GM19324 (cell line): Measurements from ENCODE around the gene CNGB1.
"Not testable (repeated sequence)": the region's sequence is repeated elsewhere in the genome, so short reads cannot be mapped to it uniquely, and the experiment has no call there.

Experiments
- ATAC-seq: cut with Tn5 transposase; IDR thresholded peaks from one replicate; pipeline ENCODE4 v1.9.1; 2021; ENCODE audit warnings: mild to moderate bottlenecking, moderate library complexity; ENCODE audit not compliant: unreplicated experiment, low FRiP score

CNGB1 gene

GRCh38 chr16:57871456-57871855, 99.5 kb downstream of the CNGB1 start:
- ATAC-seq = no peak

- no peak for ATAC-seq
Observed at GRCh38 chr16:57870753-57871454, 100.0 kb downstream of the CNGB1 start.

GRCh38 chr16:57868913-57869520, 101.9 kb downstream of the CNGB1 start:
- no peak for ATAC-seq

GRCh38 chr16:57867000-57867561, 103.8 kb downstream of the CNGB1 start:
- no peak for ATAC-seq

GRCh38 chr16:57866529-57866918, 104.4 kb downstream of the CNGB1 start:
- ATAC-seq = no peak

- ATAC-seq = no peak
Observed at GRCh38 chr16:57865746-57866528, 105.0 kb downstream of the CNGB1 start.

- no peak for ATAC-seq
Observed at GRCh38 chr16:57863434-57864160, 107.3 kb downstream of the CNGB1 start.

- no peak for ATAC-seq
Observed at GRCh38 chr16:57862698-57863433, 108.1 kb downstream of the CNGB1 start.

- ATAC-seq = no peak
Observed at GRCh38 chr16:57859331-57859730, 111.6 kb downstream of the CNGB1 start.

- ATAC-seq = no peak
Observed at GRCh38 chr16:57858635-57859034, 112.3 kb downstream of the CNGB1 start.

- ATAC-seq = not testable (repeated sequence)
Observed at GRCh38 chr16:57857991-57858390, 112.9 kb downstream of the CNGB1 start.

GRCh38 chr16:57855188-57855587, 115.7 kb downstream of the CNGB1 start:
- ATAC-seq = no peak

- ATAC-seq = no peak
Observed at GRCh38 chr16:57852189-57852588, 118.7 kb downstream of the CNGB1 start.

GRCh38 chr16:57848181-57848580, 122.7 kb downstream of the CNGB1 start:
- no peak for ATAC-seq

GRCh38 chr16:57846931-57847330, 124.0 kb downstream of the CNGB1 start:
- ATAC-seq = not testable (repeated sequence)

GRCh38 chr16:57846078-57846697, 124.7 kb downstream of the CNGB1 start:
- no peak for ATAC-seq

- ATAC-seq = no peak
Observed at GRCh38 chr16:57845115-57845514, 125.8 kb downstream of the CNGB1 start.

GRCh38 chr16:57844416-57845030, 126.4 kb downstream of the CNGB1 start:
- ATAC-seq = no peak

GRCh38 chr16:57843400-57843799, 127.5 kb downstream of the CNGB1 start:
- ATAC-seq = no peak
